Measurements from ENCODE around the gene NFIA.

The NFIA gene

DNA sequence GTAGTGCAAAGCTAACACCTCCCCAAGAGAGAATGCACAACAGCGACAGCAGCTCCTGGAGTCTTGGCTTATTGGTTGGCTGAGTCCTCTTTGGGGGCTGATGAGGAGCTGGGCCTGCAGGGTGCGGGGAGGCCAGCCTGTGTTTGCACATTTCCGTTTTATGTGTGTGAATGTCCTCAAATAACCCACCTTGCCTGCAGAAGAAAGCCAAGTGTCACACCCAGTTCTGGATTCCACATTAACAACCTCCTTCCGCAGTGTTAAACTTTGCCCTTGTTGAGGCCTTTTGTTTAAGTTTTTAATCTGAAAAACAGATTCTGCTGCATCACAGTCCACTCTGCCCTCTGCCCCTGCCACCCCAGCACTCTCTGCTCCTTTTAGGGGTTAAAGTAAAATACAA is 368.1 kb downstream of the NFIA start:
- Histone ChIP-seq H3K9me3 (replicated peaks; ENCODE audit: insufficient read depth, low read length) (no peaks in the 10 kb centered on the region), H2AFZ (ENCODE audit: low read length) (no peak overlapping the region), H3K9me2 (replicated peaks; ENCODE audit: insufficient read depth, low read length) (no peaks in the 10 kb centered on the region), H3K4me3 (ENCODE audit: low read length) (no peak overlapping the region), H3K4me2 (ENCODE audit: low read depth, low read length) (no peak overlapping the region), H4K20me1 (ENCODE audit: insufficient read depth, low read length) (no peaks in the 10 kb centered on the region), H3K27ac (ENCODE audit: low read length) (no peak overlapping the region), H3K27me3 (replicated peaks; ENCODE audit: insufficient read depth, low read length) (no peaks in the 10 kb centered on the region), H3K4me1 (ENCODE audit: low read length) (peaks cover 26% of the 10 kb centered on the region), H3K36me3 (replicated peaks; ENCODE audit: insufficient read depth, low read length) (no peaks in the 10 kb centered on the region), H3F3A (ENCODE audit: insufficient read depth, low read length) (peaks cover 18% of the 10 kb centered on the region), H3K9ac (ENCODE audit: low read length) (no peak overlapping the region), H3K79me2 (ENCODE audit: low read length) (no peaks in the 10 kb centered on the region)
- TF ChIP-seq, protein P1, sequence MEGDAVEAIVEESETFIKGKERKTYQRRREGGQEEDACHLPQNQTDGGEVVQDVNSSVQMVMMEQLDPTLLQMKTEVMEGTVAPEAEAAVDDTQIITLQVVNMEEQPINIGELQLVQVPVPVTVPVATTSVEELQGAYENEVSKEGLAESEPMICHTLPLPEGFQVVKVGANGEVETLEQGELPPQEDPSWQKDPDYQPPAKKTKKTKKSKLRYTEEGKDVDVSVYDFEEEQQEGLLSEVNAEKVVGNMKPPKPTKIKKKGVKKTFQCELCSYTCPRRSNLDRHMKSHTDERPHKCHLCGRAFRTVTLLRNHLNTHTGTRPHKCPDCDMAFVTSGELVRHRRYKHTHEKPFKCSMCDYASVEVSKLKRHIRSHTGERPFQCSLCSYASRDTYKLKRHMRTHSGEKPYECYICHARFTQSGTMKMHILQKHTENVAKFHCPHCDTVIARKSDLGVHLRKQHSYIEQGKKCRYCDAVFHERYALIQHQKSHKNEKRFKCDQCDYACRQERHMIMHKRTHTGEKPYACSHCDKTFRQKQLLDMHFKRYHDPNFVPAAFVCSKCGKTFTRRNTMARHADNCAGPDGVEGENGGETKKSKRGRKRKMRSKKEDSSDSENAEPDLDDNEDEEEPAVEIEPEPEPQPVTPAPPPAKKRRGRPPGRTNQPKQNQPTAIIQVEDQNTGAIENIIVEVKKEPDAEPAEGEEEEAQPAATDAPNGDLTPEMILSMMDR (IDR thresholded peaks at IDR 0.05; ENCODE audit: low read length): no peak
- TF ChIP-seq EZH2 (optimal IDR thresholded peaks at IDR 0.05; ENCODE audit: low read depth, low read length) (no peak), EZH2phosphoT487 (IDR thresholded peaks at IDR 0.05; ENCODE audit: low read length) (no peak)
- no peak for DNase-seq

DNA sequence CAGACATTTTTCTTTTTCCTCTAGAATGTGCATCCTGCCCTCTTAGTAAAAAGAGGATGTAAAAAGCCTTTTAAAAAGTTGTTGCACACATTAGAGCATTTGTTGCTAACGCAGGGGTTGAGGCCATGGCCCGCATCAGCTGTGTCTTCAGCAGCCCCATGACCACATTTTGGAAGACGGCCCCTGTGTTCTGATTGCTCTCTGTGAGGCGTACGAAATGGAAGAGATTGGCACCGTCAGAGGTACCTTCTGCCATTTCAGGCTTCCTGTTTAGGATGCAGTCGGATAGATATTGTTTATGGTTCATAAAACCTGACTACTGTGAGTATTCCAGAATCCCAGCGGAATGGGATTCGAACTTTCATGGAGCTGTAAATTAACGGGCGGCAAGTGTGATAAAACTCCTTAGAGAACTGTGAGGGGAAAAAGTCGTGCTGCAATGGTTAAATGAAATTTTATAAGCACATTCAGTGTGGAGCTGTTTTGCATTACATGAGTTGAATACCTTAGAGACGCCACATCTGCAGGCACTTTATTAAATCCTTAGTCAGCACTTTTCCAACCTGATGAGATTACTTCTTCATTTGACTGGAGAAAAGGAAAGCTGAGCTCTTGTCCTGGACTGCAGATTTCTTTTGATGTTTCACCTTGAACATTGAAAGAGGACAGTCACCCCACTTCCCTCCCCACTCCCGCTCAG is 368.7 kb downstream of the NFIA start:
- Histone ChIP-seq H3K9me3 (replicated peaks; ENCODE audit: insufficient read depth, low read length) (no peaks in the 10 kb centered on the region), H4K20me1 (ENCODE audit: insufficient read depth, low read length) (no peaks in the 10 kb centered on the region), H3K4me1 (ENCODE audit: low read length) (peaks cover 26% of the 10 kb centered on the region), H2AFZ (ENCODE audit: low read length) (no peak overlapping the region), H3K4me3 (ENCODE audit: low read length) (no peak overlapping the region), H3F3A (ENCODE audit: insufficient read depth, low read length) (peaks cover 18% of the 10 kb centered on the region), H3K36me3 (replicated peaks; ENCODE audit: insufficient read depth, low read length) (no peaks in the 10 kb centered on the region), H3K27ac (ENCODE audit: low read length) (no peak overlapping the region), H3K9me2 (replicated peaks; ENCODE audit: insufficient read depth, low read length) (no peaks in the 10 kb centered on the region), H3K79me2 (ENCODE audit: low read length) (no peaks in the 10 kb centered on the region), H3K4me2 (ENCODE audit: low read depth, low read length) (no peak overlapping the region), H3K9ac (ENCODE audit: low read length) (no peak overlapping the region), H3K27me3 (replicated peaks; ENCODE audit: insufficient read depth, low read length) (no peaks in the 10 kb centered on the region)
- no peak for DNase-seq
- TF ChIP-seq, protein P1 (IDR thresholded peaks at IDR 0.05; ENCODE audit: low read length): no peak
- TF ChIP-seq EZH2 (optimal IDR thresholded peaks at IDR 0.05; ENCODE audit: low read depth, low read length): no peak
- no peak for TF ChIP-seq EZH2phosphoT487 (IDR thresholded peaks at IDR 0.05; ENCODE audit: low read length)

DNA sequence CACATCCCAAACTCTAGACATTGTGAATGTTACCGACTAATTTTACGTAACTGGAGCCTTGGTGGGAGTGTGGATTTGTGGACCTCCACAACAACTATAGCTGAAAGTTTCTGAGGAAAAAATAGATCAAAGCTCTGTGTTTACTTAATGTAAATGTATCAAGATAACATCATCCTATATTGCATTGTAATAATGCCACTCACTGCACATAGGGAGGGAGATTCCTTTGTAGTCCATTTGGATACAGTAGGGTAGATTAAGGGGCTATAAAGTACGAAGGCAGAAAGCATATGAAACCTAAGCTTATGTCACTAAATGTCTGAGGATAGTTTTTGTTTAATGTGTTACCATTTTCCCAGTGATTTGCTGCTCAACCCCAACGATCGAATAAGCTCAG is 369.2 kb downstream of the NFIA start:
- Histone ChIP-seq H3K36me3 (replicated peaks; ENCODE audit: insufficient read depth, low read length) (no peaks in the 10 kb centered on the region), H3K9me2 (replicated peaks; ENCODE audit: insufficient read depth, low read length) (no peaks in the 10 kb centered on the region), H3K27ac (ENCODE audit: low read length) (no peak overlapping the region), H2AFZ (ENCODE audit: low read length) (no peak overlapping the region), H3K4me2 (ENCODE audit: low read depth, low read length) (no peak overlapping the region), H3K9ac (ENCODE audit: low read length) (no peak overlapping the region), H3K4me1 (ENCODE audit: low read length) (peaks cover 26% of the 10 kb centered on the region), H3K79me2 (ENCODE audit: low read length) (no peaks in the 10 kb centered on the region), H3F3A (ENCODE audit: insufficient read depth, low read length) (peaks cover 18% of the 10 kb centered on the region), H3K4me3 (ENCODE audit: low read length) (no peak overlapping the region), H3K9me3 (replicated peaks; ENCODE audit: insufficient read depth, low read length) (no peaks in the 10 kb centered on the region), H3K27me3 (replicated peaks; ENCODE audit: insufficient read depth, low read length) (no peaks in the 10 kb centered on the region), H4K20me1 (ENCODE audit: insufficient read depth, low read length) (no peaks in the 10 kb centered on the region)
- TF ChIP-seq EZH2 (optimal IDR thresholded peaks at IDR 0.05; ENCODE audit: low read depth, low read length): no peak
- TF ChIP-seq EZH2phosphoT487 (IDR thresholded peaks at IDR 0.05; ENCODE audit: low read length): no peak
- TF ChIP-seq, protein P1 (IDR thresholded peaks at IDR 0.05; ENCODE audit: low read length): no peak
- no peak for DNase-seq
